Activated CD4-positive, alpha-beta T cell treated with anti-CD3 and anti-CD28 coated beads, Interleukin-10, Interleukin-2, amounts not matched to agents 100 ng/mL and 50 ng/mL, durations not matched to agents 16 hours and 8 hours (primary cell): ENCODE data around the gene SLIT3.
A peak's percentile ranks its signal among the peaks of the same experiment; 100 is the strongest.

Source experiments
- DNase-seq: peaks from one replicate; pipeline ENCODE4 v3.0.0-alpha.2; 2020

SLIT3 gene

DNA sequence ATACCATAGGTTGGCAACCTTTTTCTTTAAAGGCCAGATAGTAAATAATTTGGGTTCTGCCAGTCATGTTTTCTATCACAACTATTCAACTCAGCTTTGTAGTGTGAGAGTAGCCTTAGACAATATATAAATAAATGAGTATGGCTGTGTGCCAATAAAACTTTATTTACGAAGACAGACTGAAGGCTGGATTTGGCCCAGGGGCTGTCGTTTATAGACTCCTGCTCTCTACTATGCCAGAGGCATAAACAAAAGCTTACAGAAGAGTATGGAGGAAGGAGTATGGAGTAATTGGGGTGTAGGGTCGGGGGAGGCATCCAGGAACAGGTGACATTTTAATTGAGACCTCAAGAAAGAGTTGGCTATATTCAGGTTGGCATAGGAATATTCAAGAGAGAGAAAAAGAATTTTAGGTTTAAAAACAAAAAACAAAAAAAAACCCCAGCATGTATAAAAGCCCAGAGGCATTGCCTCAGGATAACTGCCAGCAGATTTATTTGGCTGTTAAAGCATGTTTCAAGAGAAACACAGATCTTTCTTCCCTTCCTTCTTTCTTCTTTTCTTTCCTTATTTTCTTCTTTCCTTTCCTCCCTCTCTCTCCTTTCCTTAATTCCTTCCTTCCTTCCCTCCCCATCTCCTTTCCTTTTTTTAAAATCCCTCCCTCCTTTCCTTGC, 39.9 kb downstream of the SLIT3 start:
- DNase-seq: no peak

- no peak for DNase-seq
Observed at GRCh38 chr5:169258372-169259000, 42.5 kb downstream of the SLIT3 start.

GRCh38 chr5:169256191-169256590, 44.7 kb downstream of the SLIT3 start:
- no peak for DNase-seq

DNA sequence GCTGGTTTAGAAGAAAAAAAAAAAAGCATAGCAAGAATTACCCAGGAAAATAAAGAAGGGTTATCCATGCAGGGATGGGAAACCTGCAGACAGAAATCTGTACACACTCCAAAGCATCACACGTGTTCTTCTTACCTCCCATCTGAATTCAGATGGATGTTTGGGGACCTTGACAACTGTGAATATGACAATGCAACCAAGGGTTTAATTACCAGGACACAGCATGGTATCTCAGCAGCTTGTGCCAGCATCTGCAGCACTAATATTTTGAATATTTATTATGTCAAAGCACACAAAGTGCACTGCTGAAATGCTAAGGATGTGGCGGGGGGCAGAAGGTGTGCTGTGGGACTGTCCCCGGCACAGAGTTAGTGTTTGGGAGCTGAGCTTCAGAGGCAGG, 47.9 kb downstream of the SLIT3 start:
- DNase-seq: no peak

- no peak for DNase-seq
Observed at GRCh38 chr5:169251333-169252084, 49.4 kb downstream of the SLIT3 start.

GRCh38 chr5:169250887-169251286, 50.1 kb downstream of the SLIT3 start:
- no peak for DNase-seq

DNA sequence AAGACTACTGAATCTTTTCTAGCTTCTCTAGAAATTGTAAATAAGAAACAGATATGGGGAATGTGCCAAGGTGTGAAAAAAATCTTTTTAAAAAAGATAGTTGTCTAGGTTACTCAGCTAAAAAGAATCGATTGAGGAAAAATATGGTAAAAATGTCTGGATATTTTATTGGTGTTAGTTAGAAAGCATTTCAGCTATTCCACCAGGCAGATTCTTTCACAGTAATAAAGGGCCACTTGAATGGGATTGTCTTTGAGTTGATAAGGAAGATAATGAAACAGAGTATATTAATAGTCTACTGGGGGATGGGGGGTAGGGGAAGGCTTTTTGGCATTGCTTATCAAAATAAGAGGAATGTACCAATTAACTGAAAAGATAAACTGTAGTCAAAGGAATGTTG, 51.9 kb downstream of the SLIT3 start:
- DNase-seq: no peak

DNA sequence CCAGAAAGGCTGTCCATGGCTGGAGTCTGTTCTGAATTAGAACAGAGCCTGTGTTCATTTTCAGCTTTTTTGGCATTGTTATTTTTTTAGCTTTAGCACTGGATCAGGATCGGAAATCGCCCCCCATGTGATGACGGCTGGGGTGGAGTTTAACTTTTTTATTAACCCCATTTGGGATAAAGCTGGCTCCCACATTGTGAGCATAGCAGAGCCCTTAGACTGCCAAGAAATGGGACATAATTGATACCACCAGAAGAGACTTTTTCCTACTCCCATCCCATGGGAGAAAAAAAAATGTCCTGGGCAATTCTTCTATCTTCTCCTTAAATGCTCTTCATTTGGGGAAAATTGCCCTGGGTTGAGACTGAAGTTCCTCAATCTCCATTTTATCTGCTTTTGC, 52.4 kb downstream of the SLIT3 start:
- no peak for DNase-seq

- DNase-seq: no peak
Observed at GRCh38 chr5:169244812-169245211, 56.1 kb downstream of the SLIT3 start.

DNA sequence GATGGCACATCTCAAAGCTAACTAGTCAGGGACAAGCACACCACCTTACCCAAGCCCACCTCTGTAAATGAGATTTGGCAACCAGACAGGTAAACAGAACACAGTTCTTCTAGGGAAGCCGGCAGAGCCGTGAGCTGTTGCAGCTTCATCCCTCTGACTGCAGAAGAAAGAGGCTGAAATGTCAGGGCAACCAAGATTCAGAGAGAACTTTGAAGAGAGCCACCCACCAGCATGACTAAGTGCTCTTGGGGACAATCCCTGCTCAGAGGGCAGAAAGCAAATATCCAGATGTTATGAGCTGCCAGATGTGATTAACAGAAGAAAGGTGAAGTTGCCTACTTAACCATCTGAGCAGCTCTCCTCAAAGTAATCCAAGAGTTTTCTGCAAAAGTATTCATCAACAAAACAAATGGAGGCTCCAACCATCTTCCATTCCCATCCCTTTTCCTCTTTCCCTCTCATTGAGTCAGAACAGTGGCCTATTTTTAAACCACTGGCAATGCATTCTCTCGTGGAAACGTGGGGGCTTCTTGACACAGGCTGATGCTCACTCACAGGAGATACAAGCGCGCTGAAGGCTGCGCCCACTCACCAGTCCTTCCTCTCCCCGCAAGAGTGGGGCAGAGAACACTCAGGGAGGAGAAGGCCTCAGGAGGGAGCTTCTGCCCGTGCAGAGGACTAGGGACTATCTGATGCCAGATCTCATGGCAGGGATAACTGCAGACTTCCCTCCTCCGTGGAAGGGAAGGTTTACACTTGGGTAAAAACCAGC, 57.1 kb downstream of the SLIT3 start:
- DNase-seq: no peak

GRCh38 chr5:169242849-169243186, 58.1 kb downstream of the SLIT3 start:
- no peak for DNase-seq

- DNase-seq: no peak
Observed at GRCh38 chr5:169242175-169242848, 58.6 kb downstream of the SLIT3 start.

DNA sequence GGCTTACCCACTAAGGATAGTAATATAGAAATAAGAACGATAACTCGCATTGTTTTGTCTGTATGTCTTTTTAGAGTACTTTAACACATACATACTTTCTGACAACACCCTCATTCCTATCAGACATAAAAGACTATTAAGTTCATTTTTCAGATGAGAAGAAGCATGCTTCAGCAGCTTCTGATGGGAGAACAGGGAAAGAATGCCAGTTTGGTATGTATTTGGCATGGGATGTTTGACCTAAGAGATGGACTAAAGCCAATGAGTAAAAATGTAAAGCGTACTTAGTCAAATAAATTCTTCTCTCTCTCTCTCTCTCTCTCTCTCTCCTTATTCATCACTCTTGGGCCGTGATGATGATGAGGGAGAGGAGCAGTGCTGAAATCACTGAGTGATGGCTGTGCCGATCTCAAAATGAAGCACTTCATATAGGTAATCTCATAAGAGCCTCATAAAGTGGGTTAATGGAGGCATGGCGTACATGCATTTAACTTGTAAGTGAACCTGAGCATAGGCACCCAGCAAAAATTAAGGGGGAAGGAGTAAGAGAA, 71.5 kb downstream of the SLIT3 start:
- no peak for DNase-seq

GRCh38 chr5:169226895-169227294, 74.0 kb downstream of the SLIT3 start:
- no peak for DNase-seq

DNA sequence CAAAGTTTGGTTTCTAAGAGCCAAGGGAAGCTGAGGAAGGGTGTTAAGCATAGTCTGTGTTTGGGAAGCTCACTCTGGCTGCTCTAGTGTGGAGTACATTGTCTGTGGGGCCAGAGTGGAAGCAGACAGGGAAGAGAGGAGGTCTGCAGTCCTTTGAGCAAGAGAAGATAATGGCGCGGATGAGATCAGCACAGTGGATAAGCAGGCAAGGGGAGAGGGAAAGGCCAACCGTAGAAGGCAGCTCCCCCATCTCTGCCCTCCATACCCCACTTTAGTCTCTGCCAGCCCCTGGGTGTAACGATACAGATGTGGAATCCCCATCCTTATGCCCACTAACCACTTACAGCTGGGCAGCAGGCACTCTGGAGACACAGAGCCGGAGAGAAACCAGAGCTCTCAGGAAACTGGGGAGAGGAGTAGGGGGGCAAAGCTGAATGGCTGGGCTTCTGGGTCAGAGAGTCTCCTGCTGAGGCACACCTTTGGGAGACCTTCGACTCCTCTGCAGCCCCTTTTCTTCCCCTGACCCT, 75.0 kb downstream of the SLIT3 start:
- DNase-seq: no peak

DNA sequence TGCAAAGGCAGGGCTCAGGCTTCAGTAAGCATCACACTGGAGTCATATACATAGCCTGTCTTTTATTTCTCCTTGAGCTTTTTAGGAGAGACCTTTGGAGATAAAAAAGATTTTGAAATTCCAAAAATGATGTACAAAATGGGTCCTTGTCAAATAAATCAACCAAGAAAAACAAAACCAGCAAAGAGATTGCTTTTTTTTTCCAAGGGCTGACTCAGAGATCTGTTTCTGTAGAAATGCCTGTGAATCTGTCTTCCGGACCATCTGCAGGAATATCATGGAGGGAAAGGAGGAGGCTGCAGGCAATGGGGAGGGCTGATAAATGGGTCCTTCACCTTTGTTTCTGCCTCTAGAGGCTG, 77.4 kb downstream of the SLIT3 start:
- no peak for DNase-seq

DNA sequence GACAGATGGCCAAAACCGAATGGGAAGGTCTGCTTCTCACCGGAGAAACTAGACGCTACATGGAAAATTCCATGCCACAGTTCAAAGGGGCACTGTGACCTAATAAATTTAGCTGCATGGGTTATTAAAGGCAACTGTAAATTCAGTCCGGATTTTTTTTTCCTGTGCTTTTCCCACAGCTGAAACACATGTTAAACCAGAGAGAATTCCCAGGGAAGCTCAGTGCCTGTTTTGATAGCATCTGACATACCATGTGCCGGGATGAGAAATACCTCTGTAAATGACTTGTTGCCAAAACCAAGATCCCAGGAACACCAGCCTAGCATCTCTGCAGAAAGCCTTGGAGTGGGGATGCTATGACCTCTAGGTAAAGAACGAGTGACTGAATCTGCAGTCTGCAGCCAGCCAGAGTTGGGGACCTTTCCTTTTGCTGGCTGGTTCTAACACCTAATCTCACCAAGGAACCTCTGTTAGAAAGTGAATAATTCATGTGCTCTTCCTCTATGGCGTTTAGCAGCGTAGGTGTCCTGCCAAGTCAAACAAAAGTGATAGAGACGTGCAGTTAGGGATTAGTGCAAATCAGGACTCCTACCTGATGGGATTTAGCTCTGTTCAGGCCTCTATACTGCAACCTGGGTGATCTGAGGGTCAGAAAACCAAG, 77.9 kb downstream of the SLIT3 start:
- DNase-seq: no peak

GRCh38 chr5:169221519-169221918, 79.4 kb downstream of the SLIT3 start:
- no peak for DNase-seq

- no peak for DNase-seq
Observed at GRCh38 chr5:169219961-169220360, 81.0 kb downstream of the SLIT3 start.

GRCh38 chr5:169219351-169219750, 81.6 kb downstream of the SLIT3 start:
- DNase-seq: no peak

- DNase-seq: no peak
Observed at GRCh38 chr5:169218861-169219260, 82.1 kb downstream of the SLIT3 start.

GRCh38 chr5:169218176-169218575, 82.8 kb downstream of the SLIT3 start:
- peak; percentile 17 for DNase-seq
